ENCODE measurements around the gene CDC42EP5. TPM values are rescaled to one million over a fixed set of nuclear protein-coding genes. Genes with fewer than 3 reads are reported as not detected.

CDC42EP5 gene
- 28.1 and 51.9 TPM in 2 replicates for total RNA-seq

GRCh38 chr19:54473071-54473891 is at the start of gene CDC42EP5:
CDC42EP5 (minus strand) TSS chr19:54473296; CDS start chr19:54465547, 7,749 bp downstream.

GRCh38 chr19:54502518-54503048 is 29.5 kb upstream of the CDC42EP5 start, which contains the start of gene LAIR2:
LAIR2 (plus strand) TSS chr19:54502831; CDS start chr19:54502919, 88 bp downstream.

GRCh38 chr19:54463531-54464043 is 9.5 kb downstream of the CDC42EP5 start, which contains the start of gene LENG9:
LENG9 (minus strand) TSS chr19:54463778; CDS start chr19:54463526, 252 bp downstream.

GRCh38 chr19:54448774-54449700 is 24.1 kb downstream of the CDC42EP5 start, which contains the start of gene LENG8:
LENG8 (plus strand) TSS chr19:54449199; CDS start chr19:54451345, 2,146 bp downstream.

GRCh38 chr19:54415208-54415900 is 57.7 kb downstream of the CDC42EP5 start, which contains the start of gene TTYH1:
TTYH1 (plus strand) TSS chr19:54415464; CDS start chr19:54415553, 89 bp downstream.

Other genes with a start within 250 kb of the CDC42EP5 start
- gene LILRA6, start 230.5 kb downstream of the CDC42EP5 start, total RNA-seq = not detected in 2 replicates
- gene LILRB5, start 216.0 kb downstream of the CDC42EP5 start, total RNA-seq = under 0.01 TPM in 1 of 2 replicates, not detected in the other
- gene LILRB2, start 192.2 kb downstream of the CDC42EP5 start, total RNA-seq = not detected in 2 replicates
- gene LILRA5, start 160.1 kb downstream of the CDC42EP5 start, total RNA-seq = not detected in 2 replicates
- gene LILRA4, start 134.1 kb downstream of the CDC42EP5 start, total RNA-seq = not detected in 2 replicates
- not detected in 2 replicates for gene LAIR1, start 108.4 kb downstream of the CDC42EP5 start, total RNA-seq
- gene TTYH1, start 57.8 kb downstream of the CDC42EP5 start, total RNA-seq = not detected in 2 replicates
- 47.0 and 83.2 TPM in 2 replicates for gene LENG8, start 24.1 kb downstream of the CDC42EP5 start, total RNA-seq
- gene LENG9, start 9.5 kb downstream of the CDC42EP5 start, total RNA-seq = 11.2 and 15.1 TPM in 2 replicates
- not detected in 2 replicates for gene LAIR2, start 29.5 kb upstream of the CDC42EP5 start, total RNA-seq
- gene LILRA2, start 100.5 kb upstream of the CDC42EP5 start, total RNA-seq = not detected in 2 replicates
- not detected in 2 replicates for gene LILRA1, start 120.3 kb upstream of the CDC42EP5 start, total RNA-seq
- not detected in 2 replicates for gene LILRB1, start 157.2 kb upstream of the CDC42EP5 start, total RNA-seq
- not detected in 2 replicates for gene LILRB4, start 189.7 kb upstream of the CDC42EP5 start, total RNA-seq

All from smooth muscle cell of trachea (primary cell).